KOPT-K1 (cell line): ENCODE measurements around the gene COG8.

Source experiments
- H3K27ac ChIP-seq: fragments of 200-600 bp; sonication (generic); 2 replicates; pipeline ENCODE4 v1.5.1; 2016; ENCODE audit warnings: antibody characterized with exemption, mild to moderate bottlenecking, low read depth, low read length; ENCODE audit not compliant: poor library complexity, severe bottlenecking
- H3K36me3 ChIP-seq: fragments of 200-600 bp; sonication (generic); 2 replicates; pipeline ENCODE4 v1.5.1; 2017; ENCODE audit warnings: antibody characterized with exemption, mild to moderate bottlenecking, low read length, moderate library complexity; ENCODE audit not compliant: insufficient read depth
- H3K9me3 ChIP-seq: fragments of 200-600 bp; sonication (generic); 2 replicates; pipeline ENCODE4 v1.5.1; 2017; ENCODE audit warnings: antibody characterized with exemption, low read length, mild to moderate bottlenecking; ENCODE audit not compliant: insufficient read depth, poor library complexity, severe bottlenecking

COG8 gene

DNA sequence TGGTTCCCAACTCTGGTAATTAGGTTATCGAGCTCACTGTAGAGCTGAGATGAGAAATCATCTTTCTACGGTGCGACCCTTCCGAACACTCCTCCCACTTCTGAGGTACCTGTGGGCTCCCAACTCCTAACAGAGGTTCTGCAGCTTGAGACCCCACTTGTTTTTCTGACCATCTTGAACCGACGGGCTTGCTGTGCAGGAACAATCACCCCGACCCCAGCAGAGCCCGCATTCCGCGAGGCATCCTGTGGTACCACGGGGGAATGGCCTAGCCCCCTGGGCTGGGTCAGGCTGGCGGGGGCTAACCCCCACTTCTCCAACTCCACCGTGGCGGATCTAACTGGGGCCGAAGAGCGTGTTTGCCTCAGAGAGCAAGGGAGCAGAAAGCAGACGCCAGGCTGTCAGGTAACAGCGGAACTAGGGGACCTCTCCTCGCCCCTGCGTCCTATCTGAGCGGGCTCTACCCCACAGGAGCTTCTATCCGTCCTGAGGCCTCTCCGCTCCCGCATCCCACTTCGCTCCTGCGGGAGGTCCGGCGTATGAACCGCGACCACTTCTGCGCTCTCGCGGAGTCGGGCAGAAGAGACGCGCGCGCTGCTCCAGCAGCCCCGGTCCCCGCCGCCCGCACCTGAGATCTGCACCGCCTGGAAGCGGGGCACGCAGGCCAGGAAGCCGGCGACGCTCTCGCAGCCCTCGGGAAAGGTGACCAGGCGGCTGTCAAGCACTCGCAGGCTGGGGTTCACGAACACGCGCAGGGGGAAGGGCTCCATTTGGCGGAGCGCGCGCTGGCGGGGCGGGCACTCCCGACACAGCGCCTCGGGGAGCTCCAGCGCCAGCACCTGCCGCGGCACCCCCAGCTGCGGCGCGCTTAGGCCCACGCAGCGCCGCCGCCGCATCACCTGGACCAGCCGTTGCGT is 9.7 kb downstream of the COG8 start:
- Histone ChIP-seq H3K36me3 (peaks cover 77% of the 10 kb centered on the region), H3K9me3 (no peaks in the 10 kb centered on the region), H3K27ac (peak overlapping the region; percentile 85)

DNA sequence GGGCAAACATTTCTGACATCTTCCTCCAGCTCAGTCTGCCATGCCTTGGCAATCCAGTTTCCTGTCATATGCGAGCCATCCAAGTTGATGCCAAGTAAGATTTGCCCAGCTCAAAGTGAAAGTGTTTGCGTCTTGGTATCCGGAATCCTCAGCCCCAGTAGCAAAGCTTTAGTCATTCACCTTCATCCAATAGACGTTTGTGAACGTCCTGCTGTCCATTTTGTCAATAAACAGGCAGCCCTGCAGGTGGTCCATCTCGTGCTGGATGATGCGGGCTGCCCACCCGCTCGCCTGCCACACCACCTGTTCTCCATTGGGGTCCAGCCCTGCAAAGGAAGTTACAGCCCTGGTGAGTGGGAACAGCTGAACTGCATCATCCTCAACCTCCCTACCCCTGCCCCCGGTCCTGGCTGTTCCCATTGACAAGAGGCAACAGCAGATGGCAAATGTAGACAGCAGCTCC is 10.5 kb downstream of the COG8 start:
- Histone ChIP-seq H3K9me3 (no peaks in the 10 kb centered on the region), H3K27ac (peak overlapping the region; percentile 85), H3K36me3 (peaks cover 77% of the 10 kb centered on the region)

DNA sequence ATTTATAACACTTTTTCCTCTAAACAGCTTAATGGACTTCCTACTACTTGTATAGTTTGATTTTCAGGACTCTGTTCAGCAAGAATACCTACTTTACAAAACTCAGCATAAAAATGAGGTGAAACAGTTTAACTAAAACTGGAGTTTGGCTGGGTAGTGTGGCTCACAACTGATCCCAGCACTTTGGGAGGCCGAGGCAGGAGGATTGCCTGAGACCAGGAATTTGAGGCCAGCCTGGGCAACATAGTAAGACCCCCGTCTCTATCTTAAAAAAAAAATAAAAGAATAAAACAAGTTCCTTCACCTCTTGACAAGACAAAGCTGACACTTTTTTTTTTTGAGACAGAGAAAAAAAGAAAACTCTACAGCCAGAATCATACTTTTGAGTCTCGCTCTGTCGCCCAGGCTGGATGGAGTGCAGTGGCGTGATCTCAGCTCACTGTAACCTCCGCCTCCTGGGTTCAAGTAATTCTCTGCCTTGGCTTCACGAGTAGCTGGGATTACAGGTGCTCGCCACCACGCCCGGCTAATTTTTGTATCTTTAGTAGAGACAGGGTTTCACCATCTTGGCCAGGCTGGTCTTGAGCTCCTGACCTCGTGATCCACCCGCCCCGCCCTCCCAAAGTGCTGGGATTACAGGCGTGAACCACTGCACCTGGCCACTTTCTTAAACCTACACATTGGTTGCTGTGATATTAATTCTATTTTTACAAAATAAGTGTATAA is 11.6 kb downstream of the COG8 start:
- Histone ChIP-seq H3K27ac (peak overlapping the region; percentile 85), H3K9me3 (no peaks in the 10 kb centered on the region), H3K36me3 (peaks cover 77% of the 10 kb centered on the region)

DNA sequence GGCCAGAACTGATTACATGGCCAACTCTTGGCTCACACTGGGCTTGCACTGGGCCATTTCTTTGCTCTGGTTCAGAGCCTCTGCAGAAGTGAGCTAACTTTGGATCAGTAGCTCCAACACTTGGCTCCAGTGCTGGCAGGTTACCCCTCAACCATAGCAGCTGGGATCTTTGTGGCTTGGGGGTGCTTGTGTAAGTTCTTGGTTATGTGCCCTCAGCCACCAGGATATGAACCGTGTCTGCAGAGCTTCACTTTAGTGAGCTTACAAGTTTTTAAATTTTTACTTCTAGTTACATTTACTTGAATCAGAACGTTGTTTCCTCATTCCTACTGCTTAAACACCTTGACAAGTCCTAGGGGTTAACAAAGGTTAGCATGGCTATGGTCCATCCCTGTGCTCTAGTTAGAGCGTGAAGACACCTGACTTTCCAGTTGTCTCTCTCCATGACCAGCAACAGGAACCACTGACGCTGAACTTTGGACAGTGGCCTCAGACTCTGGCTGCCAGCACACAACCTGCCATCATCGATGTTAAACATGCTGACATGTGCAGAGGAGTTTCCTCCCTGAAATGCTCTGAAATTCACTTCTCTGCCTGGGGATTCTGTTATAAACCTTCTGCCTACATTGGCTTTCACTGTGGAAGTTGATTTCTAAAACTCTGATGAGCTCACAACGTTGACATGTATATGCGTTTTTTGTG is 13.0 kb downstream of the COG8 start:
- Histone ChIP-seq H3K36me3 (peaks cover 81% of the 10 kb centered on the region), H3K9me3 (no peaks in the 10 kb centered on the region), H3K27ac (no peak overlapping the region)

DNA sequence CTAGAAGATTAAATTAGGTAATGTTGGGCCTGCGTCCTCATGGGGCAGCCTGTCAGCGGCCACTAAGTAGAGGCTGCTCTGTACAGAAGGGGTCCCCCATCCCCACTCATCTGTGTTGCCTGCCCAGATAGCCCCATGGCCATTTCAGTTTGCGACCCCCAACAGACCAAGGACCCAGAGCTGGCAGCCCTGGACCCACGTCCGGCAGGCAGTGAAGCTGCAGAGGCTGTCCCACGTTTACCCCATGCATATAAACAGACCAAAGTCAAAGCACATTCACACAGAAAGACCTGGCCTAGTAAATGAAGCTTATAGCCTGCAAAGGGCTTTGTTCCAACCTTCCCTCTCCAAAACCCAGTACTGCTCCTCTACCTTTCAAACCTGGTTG is 13.6 kb downstream of the COG8 start:
- Histone ChIP-seq H3K27ac (no peak overlapping the region), H3K36me3 (peaks cover 86% of the 10 kb centered on the region)

DNA sequence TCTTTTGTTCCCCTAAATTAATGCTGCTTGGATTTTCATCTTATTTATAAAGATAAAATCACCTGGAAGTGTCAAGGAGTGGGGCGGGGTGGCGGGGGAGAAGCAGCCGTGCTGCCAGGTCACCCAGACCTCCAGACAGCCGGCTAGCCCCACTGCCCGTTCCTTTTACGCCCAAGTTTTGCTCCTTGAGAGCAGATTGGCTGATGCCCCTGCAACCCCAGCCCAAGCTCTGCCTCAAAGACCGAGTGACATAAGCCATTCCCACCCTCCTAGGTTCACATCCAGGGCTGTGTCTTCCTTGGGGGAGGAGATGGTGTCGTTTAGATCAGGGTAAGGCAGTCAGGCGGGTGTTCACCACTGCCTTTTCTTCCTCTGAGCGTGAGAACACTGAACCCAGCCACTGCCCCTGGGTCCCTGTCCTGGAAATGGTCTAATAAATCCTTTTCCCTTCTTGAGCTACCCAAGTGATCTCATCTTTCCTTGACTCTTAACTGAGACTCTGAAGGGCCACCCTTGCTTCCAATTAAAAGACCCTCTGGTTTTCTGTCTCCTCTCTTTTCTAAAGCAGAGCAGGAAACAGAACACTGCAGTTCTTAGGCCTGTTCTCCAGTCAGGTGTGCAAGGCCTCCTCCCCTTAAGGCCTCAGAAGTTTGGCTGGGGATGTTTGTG is 14.6 kb downstream of the COG8 start:
- H3K36me3 ChIP-seq, result peaks cover 97% of the 10 kb centered on the region
- H3K27ac ChIP-seq, result no peak overlapping the region
- no peaks in the 10 kb centered on the region for H3K9me3 ChIP-seq

More for the DNA sequence above, 13.6 kb downstream of the COG8 start:
- no peaks in the 10 kb centered on the region for H3K9me3 ChIP-seq

DNA sequence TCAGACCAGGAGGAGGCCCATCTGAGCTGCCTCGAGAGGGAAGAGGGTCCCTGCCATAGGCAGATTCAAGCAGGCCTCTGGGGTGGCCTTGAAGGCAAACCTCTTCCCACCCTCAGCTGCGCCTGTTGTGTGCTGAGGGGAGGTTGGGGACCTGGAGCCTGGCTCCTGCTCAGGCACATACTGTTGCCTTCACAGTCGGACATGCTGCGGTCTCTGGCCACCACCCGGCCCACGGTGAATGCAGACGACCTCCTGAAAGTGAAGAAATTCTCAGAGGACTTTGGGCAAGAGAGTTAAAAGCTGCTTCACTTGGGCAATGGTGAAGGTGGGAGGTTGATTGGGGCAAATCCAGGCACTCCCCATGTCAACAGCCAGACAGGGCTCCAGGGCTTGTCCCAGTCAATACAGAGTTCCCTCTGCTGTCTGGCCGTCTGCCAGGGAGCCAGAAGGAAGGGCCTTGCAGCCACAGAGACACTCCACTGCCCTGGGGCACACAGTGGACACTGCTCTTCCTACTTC is 15.3 kb downstream of the COG8 start:
- Histone ChIP-seq H3K27ac (no peak overlapping the region), H3K9me3 (no peaks in the 10 kb centered on the region), H3K36me3 (peaks cover 100% of the 10 kb centered on the region)

DNA sequence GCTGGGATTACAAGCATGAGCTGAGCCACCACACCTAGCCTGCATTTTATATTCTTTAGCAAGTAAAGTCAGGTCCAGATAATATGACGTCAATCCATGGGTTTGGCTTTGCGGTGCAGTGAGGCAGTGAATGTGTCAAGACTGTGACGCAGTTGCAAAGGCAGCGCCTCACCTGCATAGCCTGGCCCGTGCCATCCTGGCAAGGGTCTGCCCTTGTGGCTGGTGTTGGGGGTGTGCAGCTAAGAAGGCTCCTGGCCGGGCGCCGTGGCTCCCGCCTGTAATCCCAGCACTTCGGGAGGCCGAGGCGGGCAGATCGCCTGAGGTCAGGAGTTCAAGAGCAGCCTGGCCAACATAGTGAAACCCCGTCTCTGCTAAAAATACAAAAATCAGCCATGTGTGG is 15.9 kb downstream of the COG8 start:
- H3K36me3 ChIP-seq, result peaks cover 100% of the 10 kb centered on the region
- H3K27ac ChIP-seq, result no peak overlapping the region
- H3K9me3 ChIP-seq, result no peaks in the 10 kb centered on the region

DNA sequence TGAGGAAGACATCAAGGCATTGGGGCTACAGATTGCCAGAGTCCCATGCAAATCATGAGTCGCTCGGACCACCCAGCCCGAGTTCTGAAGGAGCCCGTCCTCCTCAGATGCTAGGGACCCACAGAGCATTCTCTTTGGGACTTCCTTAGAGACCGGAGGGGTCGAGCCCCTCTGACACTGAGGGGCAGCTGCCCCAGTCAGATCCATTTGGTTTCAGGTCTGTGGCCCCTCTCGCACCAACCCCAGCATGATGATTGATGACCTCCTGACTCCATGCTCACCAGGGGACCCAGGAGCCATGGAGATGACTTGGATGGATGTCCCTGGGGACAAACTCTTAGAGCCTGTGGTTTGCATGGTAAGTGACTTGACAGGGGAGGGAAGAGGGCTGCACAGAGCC is 17.0 kb downstream of the COG8 start:
- peaks cover 100% of the 10 kb centered on the region for H3K36me3 ChIP-seq
- H3K9me3 ChIP-seq, result no peaks in the 10 kb centered on the region
- no peak overlapping the region for H3K27ac ChIP-seq

DNA sequence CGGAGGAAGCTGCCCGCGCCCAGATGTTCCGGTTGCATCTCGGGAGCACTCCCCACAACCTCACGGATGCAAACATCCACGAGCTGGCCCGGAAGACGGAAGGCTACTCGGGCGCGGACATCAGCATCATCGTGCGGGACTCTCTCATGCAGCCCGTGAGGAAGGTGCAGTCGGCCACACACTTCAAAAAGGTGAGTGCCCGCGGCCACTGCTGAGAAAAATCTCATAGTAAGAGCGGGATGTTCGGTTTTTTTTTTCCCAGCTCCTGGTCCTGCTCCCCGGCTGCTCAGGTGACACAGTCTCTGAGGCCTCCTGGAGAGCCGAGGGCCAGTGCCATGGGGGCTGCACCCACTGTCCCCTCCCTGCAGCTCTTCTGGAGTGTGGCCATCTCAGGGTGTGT is 18.3 kb downstream of the COG8 start:
- H3K27ac ChIP-seq, result no peak overlapping the region
- no peaks in the 10 kb centered on the region for H3K9me3 ChIP-seq
- peaks cover 100% of the 10 kb centered on the region for H3K36me3 ChIP-seq

DNA sequence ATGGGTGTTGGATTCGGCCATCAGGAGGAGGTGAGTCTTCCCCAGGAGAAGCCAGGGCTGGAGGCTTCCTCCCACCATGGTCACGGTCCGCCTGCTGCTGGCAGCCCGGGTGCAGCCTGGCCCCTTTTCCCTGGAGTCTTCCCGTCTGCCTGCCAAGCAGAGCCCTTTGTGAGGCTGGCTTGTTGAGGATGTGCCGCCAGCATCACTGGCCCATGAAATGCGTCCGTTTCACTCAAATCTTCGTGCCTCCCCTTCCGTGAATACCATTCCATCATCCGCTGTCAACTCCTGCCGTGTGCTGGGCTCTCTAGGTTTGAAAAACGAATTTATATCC is 18.7 kb downstream of the COG8 start:
- Histone ChIP-seq H3K9me3 (no peaks in the 10 kb centered on the region), H3K27ac (no peak overlapping the region), H3K36me3 (peaks cover 100% of the 10 kb centered on the region)

DNA sequence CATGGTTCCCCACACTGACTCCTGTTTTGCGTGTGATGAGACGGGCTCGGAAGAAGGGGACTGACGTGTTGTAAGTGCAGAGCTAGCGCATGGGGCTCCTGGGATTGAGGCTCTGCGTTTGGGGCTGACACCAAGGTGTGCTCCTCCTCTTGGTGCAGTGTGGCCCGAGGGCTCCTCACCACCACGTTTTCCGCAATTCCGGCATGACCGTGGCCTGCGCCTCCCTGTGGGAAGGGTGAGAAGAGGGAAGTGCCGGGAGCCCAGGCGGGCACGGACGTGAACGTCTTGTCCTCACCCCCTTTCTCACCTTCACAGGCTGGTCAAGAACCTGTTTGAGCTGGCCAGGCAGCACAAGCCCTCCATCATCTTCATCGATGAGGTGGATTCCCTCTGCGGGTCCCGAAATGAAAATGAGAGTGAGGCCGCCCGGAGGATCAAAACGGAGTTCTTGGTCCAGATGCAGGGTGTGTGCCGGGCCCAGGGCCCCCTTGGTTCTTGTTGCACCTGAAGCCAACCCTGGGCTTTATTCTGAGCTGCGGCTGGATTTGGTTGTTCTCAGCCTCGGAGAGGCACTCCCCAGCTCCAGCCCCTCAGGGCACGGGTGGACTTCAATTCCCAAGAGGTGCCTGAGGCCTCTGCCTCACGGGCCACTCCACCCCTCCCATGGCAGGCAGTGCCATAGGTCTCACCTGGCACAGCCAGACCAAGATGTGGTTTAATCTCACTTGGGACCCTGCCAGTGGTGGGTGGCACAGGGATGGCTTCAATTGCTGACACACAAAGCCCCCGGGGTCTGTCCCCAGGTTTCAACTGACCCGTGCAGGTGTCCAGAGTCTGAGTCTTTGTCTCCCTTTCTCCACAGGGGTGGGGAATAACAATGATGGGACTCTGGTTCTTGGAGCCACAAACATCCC is 19.3 kb downstream of the COG8 start:
- Histone ChIP-seq H3K9me3 (no peaks in the 10 kb centered on the region), H3K27ac (no peak overlapping the region), H3K36me3 (peaks cover 100% of the 10 kb centered on the region)

DNA sequence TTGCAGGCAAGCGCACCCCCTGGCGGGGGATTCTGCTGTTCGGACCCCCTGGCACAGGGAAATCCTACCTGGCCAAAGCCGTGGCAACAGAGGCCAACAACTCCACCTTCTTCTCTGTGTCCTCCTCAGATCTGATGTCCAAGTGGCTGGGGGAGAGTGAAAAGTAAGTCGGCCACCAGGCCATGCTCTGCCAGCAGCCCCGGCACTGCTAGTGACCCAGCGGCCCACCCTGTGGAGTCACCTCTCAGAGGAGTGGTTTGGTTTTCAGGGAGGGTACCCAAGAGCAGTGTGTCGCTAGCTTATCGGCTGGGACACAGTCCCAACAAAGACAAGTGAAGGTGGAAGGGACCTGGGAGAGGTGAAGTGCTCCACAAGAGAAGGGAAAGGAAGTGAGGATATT is 20.0 kb downstream of the COG8 start:
- Histone ChIP-seq H3K9me3 (no peaks in the 10 kb centered on the region), H3K36me3 (peaks cover 100% of the 10 kb centered on the region), H3K27ac (no peak overlapping the region)

DNA sequence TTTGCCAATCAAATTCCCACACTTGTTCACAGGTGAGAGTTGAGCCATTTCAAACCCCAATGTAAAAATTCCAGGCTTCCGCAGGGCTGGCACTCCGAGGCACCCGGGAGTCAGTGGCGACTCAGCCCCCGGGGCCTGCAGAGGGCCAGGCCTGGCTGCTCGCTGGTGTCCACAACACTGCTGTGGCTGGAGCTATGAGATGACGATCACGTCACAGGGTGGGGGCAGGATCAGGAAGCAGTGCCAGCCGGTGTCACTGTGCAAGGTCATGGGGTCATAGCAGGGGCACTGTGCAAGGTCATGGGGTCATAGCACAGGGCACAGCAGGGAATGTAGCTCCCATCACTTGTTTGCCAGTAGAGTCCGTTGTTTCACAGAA is 20.5 kb downstream of the COG8 start:
- peaks cover 100% of the 10 kb centered on the region for H3K36me3 ChIP-seq
- H3K27ac ChIP-seq, result no peak overlapping the region
- no peaks in the 10 kb centered on the region for H3K9me3 ChIP-seq
